Measurements from ENCODE around the gene RAB11FIP5.
A peak's percentile ranks its signal among the peaks of the same experiment; 100 is the strongest.
"Not testable (repeated sequence)": the region's sequence is repeated elsewhere in the genome, so short reads cannot be mapped to it uniquely, and the experiment has no call there.

The RAB11FIP5 gene

DNA sequence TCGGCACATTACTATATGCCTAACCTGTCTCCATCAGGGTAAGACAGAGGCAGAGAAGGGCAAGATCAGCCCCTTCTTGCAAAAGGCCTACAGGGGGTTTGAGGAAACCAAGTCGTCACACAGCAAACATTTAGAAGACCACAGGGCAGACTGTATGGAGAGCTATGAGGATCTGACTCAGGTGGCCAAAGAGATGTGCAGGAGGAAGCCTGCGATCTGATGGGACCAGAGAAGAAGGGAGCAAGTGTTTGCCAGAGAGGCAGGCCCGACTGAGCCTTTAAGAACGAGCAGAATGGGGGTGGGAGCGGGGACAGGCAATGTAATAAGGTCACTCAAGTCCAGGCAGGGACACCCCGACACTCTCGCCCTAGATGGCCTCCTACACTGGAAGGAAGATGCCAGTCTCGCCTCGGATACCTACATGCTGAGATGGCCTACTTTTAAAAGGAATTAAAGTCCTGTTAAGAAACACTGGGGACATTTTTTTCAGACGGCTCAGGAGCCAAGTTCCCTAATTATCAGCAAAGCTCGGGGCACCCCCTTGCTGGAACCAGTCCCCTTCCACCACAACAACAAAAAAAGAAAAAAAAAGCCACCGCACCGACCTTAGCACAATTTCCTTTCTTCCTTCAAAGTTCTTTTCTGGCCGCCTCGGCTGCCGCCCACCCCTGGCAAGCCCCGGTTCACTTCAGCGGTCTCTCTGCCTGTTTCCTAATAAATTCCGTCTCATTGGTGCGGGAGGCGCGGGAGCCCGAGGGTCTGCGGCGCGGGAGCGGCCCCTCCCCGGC is 42.7 kb downstream of the RAB11FIP5 start:
- no peak for DNase-seq (ENCODE audit: low read depth, low spot score)

DNA sequence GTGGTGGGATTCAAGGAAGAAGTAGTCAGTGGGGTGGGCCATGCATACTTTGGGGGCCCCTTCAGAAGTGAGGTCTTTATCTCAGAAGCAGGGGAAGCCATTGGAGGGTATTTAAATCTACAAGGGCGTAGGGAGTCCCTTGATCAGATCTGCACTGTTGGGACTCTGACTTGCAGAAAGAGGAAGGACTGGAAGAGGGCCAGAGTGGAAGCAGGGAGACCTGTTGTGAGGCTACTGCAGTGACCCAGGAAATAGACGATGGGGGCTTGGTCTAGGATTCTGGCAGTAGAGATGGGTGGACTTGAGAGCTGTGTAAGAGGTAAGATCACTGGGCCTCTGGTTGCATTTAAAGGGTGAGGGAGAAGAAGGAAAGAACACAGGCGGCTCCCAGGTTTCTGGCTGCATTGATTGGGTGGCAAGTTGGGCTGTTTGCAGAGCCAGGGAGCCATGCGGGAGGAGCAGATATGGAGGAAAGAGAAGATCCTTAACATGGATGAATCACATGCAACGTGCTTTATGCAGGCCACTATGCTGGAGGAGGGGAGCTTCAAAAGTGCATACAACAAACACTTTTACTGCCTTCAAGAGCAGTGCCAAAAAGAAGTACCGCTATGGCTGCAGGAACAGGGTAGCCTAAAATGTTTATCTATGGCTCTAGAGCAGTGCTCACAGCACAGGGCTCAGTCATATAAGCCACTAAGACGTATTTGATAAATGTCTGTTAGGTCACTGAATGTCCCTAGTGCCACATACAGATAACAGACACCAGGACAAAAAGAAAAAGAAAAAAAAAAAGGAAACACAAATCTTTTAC is 43.5 kb downstream of the RAB11FIP5 start:
- DNase-seq (ENCODE audit: low read depth, low spot score) = no peak

DNA sequence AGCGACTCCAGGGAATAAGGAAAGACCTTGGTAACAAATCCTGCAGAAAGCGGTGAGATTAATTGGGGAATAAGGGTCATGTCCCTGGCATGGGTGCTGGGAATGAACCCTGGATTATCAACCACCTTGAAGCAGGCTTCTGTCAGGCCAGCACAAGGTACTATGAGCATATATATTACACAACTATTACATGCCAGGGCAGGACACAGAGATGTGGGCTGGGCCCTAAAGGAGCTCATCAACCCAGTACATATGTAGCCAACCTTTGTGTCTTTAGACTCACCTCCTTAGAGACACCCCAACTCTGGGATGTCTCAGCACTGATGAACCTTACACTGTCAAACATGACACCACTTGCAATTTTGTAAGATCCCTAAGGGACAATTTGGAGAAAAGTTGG is 44.6 kb downstream of the RAB11FIP5 start:
- DNase-seq (ENCODE audit: low read depth, low spot score) = no peak

DNA sequence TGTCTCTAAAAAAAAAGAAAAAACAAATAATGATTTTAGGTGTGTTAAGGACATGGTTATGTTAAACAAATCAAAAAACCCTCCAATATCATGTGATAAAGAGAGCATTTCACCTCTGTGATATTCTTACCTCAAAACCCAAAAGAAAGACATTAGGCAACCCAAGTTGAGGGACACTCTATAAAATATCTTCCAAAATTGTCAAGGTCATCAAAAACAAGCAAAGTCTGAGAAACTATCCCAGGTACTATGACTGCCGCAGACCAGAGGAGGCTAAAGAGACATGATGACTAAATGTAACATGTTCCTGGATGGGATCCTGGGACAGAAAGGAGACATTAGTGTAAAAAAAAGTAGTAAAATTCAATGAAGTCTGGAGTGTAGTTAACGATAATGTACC is 45.7 kb downstream of the RAB11FIP5 start:
- no peak for DNase-seq (ENCODE audit: low read depth, low spot score)

DNA sequence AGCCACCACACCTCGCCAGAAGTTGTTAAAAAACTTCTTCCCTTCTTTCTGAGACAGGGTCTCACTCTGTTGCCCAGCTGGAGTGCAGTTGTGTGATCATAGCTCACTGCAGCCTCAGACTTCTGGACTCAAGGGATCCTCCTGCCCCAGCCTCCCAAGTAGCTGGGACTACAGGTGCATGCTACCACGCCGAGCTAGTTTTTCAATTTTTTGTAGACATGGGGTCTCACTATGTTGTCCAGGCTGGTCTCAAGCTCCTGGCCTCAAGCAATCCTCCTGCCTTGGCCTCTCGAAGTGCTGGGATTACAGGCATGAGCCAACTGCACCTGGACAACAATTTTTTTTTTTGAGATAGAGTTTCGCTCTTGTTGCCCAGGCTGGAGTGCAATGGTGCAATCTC is 47.7 kb downstream of the RAB11FIP5 start:
- DNase-seq (ENCODE audit: low read depth, low spot score) = not testable (repeated sequence)

DNA sequence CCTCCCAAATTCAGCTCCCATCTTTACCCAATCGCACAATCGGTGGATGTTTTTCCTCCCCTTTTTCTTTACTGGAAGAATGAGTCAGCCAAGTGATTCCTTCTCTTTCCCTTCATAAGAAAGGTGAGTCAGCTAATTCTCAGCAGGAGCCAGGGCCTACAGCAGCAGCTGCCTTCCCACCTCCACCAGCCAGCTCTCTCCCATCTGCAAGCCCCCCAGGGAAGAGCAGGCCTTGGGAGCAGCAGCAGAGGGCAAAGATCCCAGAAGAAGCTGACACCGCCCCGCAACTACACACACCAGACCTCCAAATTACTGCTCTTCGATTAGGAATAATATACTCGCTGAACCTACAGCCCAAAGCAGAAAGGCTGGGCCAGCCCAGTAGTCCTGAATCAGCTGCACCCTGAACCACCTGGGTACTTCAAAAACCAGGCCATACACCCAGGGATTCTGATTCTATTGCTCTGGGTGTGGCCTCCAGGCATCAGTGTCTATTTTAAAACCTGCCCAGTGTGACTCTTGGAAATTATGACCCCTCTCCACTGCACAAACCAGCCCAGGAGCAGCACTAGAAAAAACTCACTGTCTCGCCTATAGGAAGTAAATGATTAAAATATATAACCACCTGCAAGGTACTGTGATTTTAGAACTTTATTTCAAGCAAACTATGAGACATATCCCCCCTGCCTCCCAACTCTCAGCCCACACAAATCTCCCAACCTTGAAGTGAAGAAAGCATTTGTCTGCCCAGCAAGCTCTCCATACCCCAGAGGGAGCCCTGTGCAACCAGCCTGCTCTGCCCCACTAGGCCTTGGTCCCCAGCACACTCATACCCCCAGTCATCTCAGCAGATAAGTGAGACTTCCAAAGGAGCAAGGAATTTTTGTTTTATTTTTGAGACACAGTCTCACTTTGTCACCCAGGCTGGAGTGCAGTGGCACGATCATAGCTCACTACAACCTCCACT is 48.6 kb downstream of the RAB11FIP5 start:
- DNase-seq (ENCODE audit: low read depth, low spot score) = peak; percentile 79

DNA sequence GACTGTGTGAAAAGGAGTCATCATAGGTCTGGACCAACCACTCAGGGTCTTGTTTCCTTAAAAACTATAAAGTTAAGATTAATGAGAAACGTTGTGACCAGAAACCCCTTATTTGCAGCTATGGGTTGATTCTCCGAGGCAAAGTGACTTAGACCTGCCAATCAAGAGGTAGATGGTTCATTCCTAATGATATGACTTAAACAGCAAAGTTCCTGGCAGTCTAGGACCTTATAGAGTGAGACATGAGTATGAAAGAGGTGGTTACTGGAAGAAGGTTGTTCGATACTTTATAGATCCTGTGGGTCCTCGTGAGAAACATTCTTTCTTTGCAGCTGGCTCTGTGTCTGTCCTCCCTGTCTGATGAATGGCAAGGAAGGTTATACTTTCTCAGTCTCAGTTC is 49.3 kb downstream of the RAB11FIP5 start:
- no peak for DNase-seq (ENCODE audit: low read depth, low spot score)

DNA sequence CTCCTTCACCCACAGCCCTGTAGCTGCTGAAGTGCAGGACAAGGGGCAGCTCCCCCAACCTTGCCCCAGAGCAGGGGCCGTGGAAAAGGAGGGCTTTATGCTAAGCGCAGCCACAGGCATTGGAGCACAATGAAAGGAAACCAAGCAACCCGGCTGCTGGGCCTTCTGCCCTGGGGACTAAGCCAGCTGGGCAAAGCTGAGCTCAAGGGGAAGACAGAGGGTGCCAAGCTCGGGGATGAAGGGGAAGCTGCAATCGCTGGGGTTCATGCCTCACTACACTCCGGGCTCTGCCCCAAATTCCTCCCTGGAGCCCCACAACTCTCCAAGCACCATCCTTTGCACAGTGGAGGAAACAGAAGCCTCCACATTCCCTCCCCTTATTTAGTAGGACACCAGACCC is 53.6 kb downstream of the RAB11FIP5 start:
- DNase-seq (ENCODE audit: low read depth, low spot score) = no peak

DNA sequence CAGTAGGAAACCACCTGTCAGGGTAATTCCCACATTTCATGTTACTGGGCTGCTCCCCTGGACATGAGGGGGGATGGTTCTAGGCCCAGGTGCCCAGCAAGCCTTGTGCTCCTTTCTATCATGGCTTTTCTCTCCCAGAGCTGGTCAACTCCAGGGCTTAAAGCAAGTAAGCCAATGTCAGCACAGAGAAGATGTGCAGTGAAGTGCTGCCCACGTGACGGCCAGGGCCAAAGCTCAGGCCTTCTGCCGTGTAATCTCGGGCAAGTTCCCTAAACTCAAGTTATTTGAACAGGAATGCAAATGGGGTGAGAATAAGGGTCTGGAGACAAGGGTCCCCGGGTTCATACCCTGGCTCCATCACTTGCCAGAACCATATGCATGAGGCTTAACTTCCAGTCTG is 57.8 kb downstream of the RAB11FIP5 start:
- DNase-seq (ENCODE audit: low read depth, low spot score) = no peak

DNA sequence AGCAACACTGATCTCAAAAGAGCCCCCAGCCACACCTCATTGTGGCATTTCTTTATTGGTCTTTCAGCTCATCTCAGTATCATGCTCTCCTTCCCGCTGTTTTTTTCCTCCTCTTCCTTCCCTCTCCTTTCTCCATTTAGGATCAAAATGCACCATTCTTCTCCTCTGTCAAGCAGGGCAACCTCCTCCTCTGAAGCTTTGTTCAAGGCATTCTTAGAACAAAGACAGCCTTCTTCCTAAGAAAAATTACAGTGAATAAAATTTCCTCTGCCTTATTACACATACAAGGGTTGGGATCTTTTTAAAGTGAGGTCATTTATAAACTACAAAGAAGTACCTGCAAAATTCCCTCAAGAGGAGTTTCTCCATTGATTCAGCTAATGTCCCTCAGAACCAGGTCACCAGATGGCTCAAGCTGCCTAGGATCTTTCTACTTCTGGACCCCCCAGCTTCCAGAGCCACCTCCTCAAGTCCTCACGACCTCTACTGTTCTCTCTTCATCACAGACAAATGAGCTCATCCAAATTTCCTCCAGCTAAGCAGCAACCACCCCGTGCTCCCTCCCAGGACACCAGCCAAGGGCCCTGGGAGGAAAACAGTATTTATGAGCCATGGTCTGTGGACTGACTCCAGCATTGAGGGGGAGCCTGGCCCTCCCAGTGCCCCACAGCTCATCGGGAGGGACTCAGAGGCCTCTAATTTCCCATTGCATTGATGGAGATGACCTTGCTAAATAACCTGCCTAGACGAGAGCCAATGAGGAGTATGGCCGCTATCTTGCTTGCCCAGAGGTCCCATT is 59.2 kb downstream of the RAB11FIP5 start:
- no peak for DNase-seq (ENCODE audit: low read depth, low spot score)

DNA sequence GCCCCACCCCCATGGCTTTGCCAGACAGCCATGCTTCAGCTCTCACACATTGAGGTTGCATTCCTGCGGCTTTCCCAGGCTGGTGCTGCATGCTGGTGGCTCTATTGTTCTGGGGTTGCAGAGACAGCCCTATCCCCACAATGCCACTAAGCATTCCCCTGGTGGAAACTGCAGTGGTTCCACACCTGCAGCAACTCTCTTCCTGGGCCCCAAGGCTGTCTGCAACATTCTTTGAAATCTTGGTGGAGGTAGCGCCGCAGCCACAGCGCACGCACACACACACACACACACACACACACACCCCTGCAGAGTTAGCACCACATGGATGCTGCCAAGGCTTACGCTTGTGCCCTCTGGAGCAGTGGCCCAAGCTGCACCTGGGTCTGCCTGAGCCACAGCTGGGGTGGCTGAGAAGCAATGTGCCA is 62.6 kb downstream of the RAB11FIP5 start:
- no peak for DNase-seq (ENCODE audit: low read depth, low spot score)

DNA sequence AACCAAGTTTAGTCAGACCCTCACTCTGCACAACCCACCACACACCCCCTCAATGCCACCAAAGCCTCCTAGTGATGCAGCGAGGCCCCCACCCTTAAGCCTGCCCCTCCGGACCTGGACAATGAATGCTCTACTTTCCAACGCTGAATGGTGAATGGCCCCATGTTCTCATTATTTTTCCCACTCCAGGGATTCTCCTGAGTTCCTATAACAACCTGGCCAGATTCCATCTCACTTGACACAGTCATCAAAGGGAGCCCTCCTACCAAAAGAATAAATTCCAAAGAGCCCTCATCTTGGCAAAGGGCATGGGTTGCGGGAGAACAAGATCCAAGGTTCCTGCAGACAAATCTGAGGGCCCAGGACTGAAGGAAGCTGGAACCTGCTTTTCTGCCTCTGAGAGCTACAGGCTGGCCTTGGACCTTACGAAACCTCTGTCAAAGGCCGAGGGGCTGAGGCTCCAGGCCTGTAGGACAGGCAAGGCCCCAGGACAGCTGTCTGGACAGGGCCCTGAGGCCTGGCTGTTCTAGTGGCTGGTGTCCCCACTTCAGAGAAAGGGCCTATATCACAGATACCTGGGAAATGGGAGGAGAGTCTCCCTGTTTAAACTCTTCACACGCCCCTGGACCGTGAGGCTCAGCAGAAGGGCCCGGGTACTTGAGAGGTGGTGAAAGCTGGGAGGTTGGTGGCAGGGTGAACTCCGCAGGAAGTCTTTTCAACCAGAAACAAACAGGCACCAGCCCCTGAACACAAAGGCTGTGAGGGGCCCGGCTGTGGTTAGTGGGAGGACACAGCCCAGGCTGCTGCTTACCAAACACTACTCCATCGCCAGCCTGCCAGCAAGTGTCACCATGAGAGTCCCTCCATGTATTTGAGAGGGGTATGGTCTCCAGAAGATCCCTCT is 68.6 kb downstream of the RAB11FIP5 start:
- DNase-seq (ENCODE audit: low read depth, low spot score) = no peak

DNA sequence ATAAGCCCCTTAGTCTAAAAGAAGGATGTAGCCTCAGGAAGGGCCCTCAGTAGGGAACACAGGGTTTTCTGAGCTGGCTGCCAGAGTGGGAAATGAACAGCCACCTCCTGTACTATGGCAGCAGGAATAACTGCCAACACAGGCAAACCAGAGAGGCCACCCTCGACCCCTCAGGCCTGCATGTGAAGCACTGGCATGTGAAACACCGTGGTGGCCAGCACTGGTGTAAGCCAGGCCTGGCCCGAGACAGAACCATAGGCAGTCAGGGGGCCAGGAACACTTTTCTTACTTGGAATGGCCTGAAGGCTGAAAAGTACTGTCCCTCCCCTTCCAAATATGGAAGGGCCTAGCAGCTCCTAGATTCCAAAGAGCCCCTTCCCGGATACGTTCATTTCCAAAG is 69.5 kb downstream of the RAB11FIP5 start:
- DNase-seq (ENCODE audit: low read depth, low spot score) = no peak

DNA sequence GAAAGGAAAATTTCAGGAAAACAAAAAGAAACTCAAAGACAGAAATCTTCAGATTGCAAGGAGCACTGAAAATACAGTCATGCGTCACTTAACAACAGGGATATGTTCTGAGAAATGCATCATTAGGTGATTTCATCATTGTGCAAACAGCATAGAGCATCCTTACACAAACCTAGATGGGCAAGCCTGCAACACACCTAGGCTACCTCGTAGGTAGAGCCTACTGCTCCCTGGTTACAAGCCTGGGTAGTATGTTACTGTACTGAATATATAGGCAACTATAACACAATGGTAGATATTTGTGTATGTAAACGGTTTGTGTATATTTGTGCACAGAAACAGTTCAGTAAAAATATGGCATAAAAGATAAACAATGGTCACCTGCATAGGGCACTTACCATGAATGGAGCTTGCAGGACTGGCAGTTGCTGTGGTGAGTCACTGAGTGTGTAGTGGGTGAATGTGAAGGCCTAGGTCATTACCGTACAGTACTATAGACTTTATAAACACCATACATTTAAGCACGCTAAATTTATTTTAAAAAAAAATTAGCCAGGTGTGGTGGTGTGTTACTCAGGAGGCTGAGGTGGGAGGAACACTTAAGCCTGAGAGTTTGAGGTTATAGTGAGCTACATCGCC is 74.7 kb downstream of the RAB11FIP5 start:
- DNase-seq (ENCODE audit: low read depth, low spot score) = no peak

DNA sequence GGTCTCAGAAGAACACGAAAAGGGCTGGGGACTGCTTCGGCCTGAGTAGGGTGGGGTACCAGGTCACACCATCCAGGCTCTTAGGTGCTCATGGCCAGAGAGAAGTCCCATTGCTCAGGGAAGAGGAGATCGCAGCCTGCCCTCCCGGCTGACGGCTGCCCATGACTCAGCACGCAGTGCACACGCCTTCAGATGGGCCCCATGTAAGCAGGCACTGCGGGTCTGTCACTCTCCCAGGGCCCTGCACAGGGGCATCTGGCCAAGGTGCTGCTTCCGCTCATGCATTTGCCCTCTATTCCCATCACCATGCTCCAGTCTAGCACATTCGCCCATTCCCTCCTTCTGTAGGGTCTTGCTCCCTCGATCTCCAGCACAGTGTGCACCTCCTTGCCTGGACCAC is 76.0 kb downstream of the RAB11FIP5 start:
- no peak for DNase-seq (ENCODE audit: low read depth, low spot score)

DNA sequence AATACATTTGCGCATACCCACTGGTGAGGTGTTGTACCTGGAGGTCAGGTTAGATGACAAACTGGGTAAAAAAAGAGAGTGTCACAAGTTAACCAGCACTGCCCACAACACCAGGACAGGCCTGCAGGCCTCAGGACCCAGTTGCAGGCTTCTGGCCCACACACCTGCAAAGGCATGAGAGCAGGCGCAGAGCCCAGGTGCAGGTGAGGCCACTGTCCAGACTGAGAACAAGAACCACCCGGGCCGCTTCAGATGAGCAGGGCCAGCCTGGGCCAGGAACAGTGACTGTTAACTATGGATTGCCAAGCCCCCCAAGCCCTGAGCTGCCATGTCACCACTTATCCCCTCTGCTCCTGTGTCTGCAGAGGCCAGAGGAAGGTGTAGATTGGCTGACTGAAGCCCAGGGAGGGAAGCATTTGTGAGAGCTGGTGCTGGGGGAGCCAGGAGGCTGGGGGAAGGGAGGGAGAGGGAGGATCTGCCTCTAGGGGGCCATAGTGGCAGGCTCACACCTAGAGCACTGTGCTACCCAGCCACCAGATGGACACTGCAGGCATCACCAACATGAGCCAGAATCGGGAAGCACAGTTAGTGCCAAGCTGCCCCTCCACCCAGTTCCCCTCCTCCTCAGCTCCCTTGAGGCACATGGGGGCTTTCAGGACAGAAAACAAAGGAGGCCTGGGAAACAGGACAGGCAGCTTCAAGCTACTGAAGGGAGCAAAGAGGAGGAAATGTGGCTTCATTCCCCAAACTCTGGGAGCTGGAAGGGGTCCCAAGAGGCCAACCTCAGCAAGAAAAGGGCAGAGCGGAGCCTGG is 76.6 kb downstream of the RAB11FIP5 start:
- DNase-seq (ENCODE audit: low read depth, low spot score) = no peak

DNA sequence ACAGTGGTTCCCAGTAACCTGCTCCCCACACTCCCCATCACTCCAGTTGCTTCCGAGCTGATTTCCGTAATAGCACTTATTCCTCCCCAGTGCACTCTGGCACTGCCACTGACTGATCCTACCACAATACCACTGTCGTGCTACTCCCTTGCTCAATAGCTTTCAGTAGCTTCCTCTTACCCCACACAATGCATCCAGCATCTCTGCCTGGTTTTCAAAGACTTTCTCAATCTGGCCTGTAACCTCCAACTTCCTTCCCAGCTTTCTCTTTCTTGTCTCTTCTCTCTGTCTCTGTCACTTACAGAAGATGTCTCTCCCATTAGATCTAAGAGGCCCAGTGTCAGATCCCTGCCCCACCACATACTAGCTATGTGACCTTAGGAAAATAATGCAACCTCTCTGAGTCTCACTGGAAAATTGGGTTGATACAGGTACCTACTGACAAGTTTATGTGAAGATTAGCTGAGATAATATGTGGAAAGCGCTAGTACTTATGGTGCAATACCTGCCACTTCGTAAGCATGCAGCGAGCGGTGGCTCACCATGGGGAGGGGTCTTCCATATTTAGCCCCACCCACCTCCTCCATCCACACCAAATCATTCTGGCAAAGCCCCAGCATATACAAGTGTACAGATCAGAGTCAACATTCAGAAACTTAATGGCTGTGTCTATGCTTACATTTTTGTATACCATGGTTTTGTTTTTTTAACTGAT is 77.9 kb downstream of the RAB11FIP5 start:
- DNase-seq (ENCODE audit: low read depth, low spot score) = no peak
